Measurements from ENCODE around the gene KCNN3. TPM values are rescaled to one million over a fixed set of nuclear protein-coding genes. Genes with fewer than 3 reads are reported as not detected.

The KCNN3 gene
- total and polyA plus RNA-seq, 2 donors (not counting 1 experiment from before 2014, with no cell fraction given) = 0.17 to 0.82 TPM

DNA sequence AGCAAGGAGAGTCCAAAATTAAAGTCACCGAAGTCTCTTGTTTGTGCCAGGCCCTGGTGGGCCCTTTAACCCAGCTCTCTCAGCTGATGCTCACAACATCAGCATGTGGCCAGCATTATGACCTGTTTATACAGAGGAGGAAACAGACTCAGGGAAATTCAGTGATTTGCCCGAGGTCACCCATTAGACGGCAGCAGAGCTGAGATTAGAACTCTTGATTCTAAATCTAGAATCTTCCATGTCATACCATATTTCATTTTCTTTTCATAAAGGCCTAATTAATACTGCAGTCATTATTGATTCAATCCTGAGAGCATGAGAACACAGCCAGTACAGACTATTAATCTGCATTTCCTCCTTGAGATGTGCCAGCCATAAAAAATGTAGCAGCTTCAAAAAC, 63.7 kb downstream of the KCNN3 start:
- Histone ChIP-seq H3K9me3 (ENCODE audit: control extremely low read depth in 1 of 3, control insufficient read depth in 2 of 3, insufficient read depth in 1 of 3, low read length in 2 of 3) (no peaks in the 10 kb centered on the region), H3K36me3 (replicated peaks in 1 of 2; ENCODE audit: control extremely low read depth in 1 of 2, control insufficient read depth in 1 of 2, extremely low read depth in 1 of 2, insufficient read depth in 2 of 2, low read length in 1 of 2) (no peaks in the 10 kb centered on the region), H3K27ac (ENCODE audit: low read length in 2 of 2) (no peak overlapping the region), H3K4me1 (ENCODE audit: control insufficient read depth in 2 of 2, insufficient read depth in 2 of 2, low read length in 2 of 2) (peaks cover 4 to 23% of the 10 kb centered on the region in 2 donors), H3K27me3 (replicated peaks in 1 of 4; ENCODE audit: control extremely low read depth in 1 of 4, control insufficient read depth in 3 of 4, insufficient read depth in 4 of 4, low read length in 3 of 4) (peaks cover 0 to 42% (median 6%) of the 10 kb centered on the region in 4 experiments), H4K20me1 (ENCODE audit: control insufficient read depth, insufficient read depth, low read length, poor library complexity, severe bottlenecking) (no peaks in the 10 kb centered on the region), H3K79me2 (ENCODE audit: control insufficient read depth, insufficient read depth, low read length) (no peaks in the 10 kb centered on the region), H3K9ac (ENCODE audit: low read length) (no peak overlapping the region), H2AFZ (ENCODE audit: insufficient read depth, low read depth, low read length, poor library complexity, severe bottlenecking) (no peak overlapping the region), H3K4me2 (replicated peaks; ENCODE audit: low read depth, low read length, poor library complexity, severe bottlenecking) (no peak overlapping the region), H3K4me3 (ENCODE audit: control extremely low read depth in 1 of 5, extremely low read depth in 1 of 5, insufficient read depth in 1 of 5, low read depth in 2 of 5, low read length in 4 of 5) (no peak overlapping the region)
- WGBS (ENCODE audit: insufficient coverage) = 71% methylated on average over 1 of the region's 3 CpGs
- TF ChIP-seq EZH2 (IDR thresholded peaks at IDR 0.05; ENCODE audit: borderline replicate concordance, insufficient read depth, low read depth, low read length, poor library complexity, severe bottlenecking) = no peak
- ChIA-PET CTCF (interaction anchor here (0.5 kb wide), 1 partner anchor 54 kb away, joined by 4 read pairs; no protein-coding TSS in a partner anchor), POLR2A (no interaction called here)
- peaks cover 57% of the 10 kb centered on the region for H3K27me3 Mint-ChIP-seq
- H3K4me1 Mint-ChIP-seq = peaks cover 19% of the 10 kb centered on the region
- H3K9me3 Mint-ChIP-seq (ENCODE audit: insufficient read depth) = no peaks in the 10 kb centered on the region
- intact Hi-C loops (cut with micrococcal nuclease) = no loop called here
- H3K4me3 Mint-ChIP-seq = no peak overlapping the region
- H3K27ac Mint-ChIP-seq = no peak overlapping the region
- ATAC-seq (ENCODE audit: low read depth) (no peak), DNase-seq (no peak)

DNA sequence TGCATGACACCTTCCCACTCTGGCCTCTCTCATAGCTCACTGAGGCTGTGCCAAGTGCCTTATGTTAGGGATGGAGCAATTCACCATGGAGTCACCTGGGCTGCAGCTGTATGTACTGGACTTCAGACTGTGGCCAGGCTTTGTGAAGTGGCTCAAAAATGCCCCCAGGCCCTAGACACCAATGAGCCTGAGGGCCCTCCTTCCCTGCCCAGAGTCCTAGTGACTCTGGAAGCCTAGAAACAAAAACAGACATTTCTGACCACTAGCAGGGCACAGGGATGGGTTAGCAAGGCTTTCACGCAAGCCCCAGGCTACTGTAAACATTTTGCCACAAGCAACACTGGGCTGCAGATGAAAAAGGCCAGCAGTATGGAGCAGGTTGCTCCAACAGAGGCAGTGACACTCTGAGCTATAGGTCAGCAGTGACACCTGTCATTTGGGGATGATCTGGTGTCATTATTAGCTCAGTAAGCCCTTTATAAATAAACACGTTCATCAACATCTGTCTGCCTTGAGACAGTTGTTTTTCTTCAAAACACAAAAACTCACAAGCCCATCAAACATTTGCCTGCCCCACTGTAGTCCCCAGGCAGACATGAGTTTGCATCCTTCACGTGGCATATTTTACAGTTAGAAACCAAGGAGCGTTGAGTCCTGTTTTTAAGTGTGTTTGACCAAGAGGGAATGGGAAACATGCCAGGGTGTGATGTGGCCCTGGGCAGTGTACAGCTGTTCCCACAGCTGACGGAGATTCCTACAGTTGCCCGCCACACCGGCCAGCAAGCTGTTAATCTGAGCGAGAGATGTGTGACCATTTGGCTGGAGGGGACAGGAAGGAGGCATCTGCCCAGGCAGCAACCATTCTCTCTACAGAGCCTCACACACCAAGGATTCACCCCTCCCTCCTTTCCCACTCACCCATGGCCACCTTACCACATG, 66.8 kb downstream of the KCNN3 start:
- Histone ChIP-seq H3K9me3 (ENCODE audit: control extremely low read depth in 1 of 3, control insufficient read depth in 2 of 3, insufficient read depth in 1 of 3, low read length in 2 of 3) (no peaks in the 10 kb centered on the region), H3K4me3 (ENCODE audit: control extremely low read depth in 1 of 5, extremely low read depth in 1 of 5, insufficient read depth in 1 of 5, low read depth in 2 of 5, low read length in 4 of 5) (no peak overlapping the region), H3K27ac (ENCODE audit: low read length in 2 of 2) (no peak overlapping the region), H3K9ac (ENCODE audit: low read length) (no peak overlapping the region), H3K36me3 (replicated peaks in 1 of 2; ENCODE audit: control extremely low read depth in 1 of 2, control insufficient read depth in 1 of 2, extremely low read depth in 1 of 2, insufficient read depth in 2 of 2, low read length in 1 of 2) (no peaks in the 10 kb centered on the region), H3K79me2 (ENCODE audit: control insufficient read depth, insufficient read depth, low read length) (no peaks in the 10 kb centered on the region), H3K27me3 (replicated peaks in 1 of 4; ENCODE audit: control extremely low read depth in 1 of 4, control insufficient read depth in 3 of 4, insufficient read depth in 4 of 4, low read length in 3 of 4) (peaks cover 0 to 28% (median 5%) of the 10 kb centered on the region in 4 experiments), H3K4me1 (ENCODE audit: control insufficient read depth in 2 of 2, insufficient read depth in 2 of 2, low read length in 2 of 2) (peaks cover 4 to 15% of the 10 kb centered on the region in 2 donors), H3K4me2 (replicated peaks; ENCODE audit: low read depth, low read length, poor library complexity, severe bottlenecking) (no peak overlapping the region), H2AFZ (ENCODE audit: insufficient read depth, low read depth, low read length, poor library complexity, severe bottlenecking) (no peak overlapping the region), H4K20me1 (ENCODE audit: control insufficient read depth, insufficient read depth, low read length, poor library complexity, severe bottlenecking) (no peaks in the 10 kb centered on the region)
- POLR2A ChIA-PET = no interaction called here
- CTCF ChIA-PET = no interaction called here
- peaks cover 38% of the 10 kb centered on the region for H3K27me3 Mint-ChIP-seq
- H3K9me3 Mint-ChIP-seq (ENCODE audit: insufficient read depth) = no peaks in the 10 kb centered on the region
- ATAC-seq (ENCODE audit: low read depth) (no peak), DNase-seq (no peak)
- intact Hi-C loops (cut with micrococcal nuclease) = no loop called here
- peaks cover 17% of the 10 kb centered on the region for H3K4me1 Mint-ChIP-seq
- H3K27ac Mint-ChIP-seq = no peak overlapping the region
- no peak overlapping the region for H3K4me3 Mint-ChIP-seq
- TF ChIP-seq, protein P1, sequence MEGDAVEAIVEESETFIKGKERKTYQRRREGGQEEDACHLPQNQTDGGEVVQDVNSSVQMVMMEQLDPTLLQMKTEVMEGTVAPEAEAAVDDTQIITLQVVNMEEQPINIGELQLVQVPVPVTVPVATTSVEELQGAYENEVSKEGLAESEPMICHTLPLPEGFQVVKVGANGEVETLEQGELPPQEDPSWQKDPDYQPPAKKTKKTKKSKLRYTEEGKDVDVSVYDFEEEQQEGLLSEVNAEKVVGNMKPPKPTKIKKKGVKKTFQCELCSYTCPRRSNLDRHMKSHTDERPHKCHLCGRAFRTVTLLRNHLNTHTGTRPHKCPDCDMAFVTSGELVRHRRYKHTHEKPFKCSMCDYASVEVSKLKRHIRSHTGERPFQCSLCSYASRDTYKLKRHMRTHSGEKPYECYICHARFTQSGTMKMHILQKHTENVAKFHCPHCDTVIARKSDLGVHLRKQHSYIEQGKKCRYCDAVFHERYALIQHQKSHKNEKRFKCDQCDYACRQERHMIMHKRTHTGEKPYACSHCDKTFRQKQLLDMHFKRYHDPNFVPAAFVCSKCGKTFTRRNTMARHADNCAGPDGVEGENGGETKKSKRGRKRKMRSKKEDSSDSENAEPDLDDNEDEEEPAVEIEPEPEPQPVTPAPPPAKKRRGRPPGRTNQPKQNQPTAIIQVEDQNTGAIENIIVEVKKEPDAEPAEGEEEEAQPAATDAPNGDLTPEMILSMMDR (IDR thresholded peaks at IDR 0.05) = no peak
- TF ChIP-seq EZH2 (IDR thresholded peaks at IDR 0.05; ENCODE audit: borderline replicate concordance, insufficient read depth, low read depth, low read length, poor library complexity, severe bottlenecking) = no peak
- WGBS (ENCODE audit: insufficient coverage) = 91% methylated on average over 8 of the region's 8 CpGs

All from B cell (primary cell).